Activated naive CD4-positive, alpha-beta T cell treated with anti-CD3 and anti-CD28 coated beads, Interleukin-2, amount 50 U/mL, for 72 hours (primary cell): ENCODE data around the gene SSBP3. TPM values are rescaled to one million over a fixed set of nuclear protein-coding genes. Genes with fewer than 3 reads are reported as not detected.

Experiments
- ATAC-seq, 2 donors: fragments of 150-1000 bp; cut with Tn5 transposase; 2 replicates each; pipeline ENCODE4 v1.10.0; 2021; ENCODE audit warnings: mild to moderate bottlenecking in 2 of 2, moderate library complexity in 2 of 2
- DNase-seq, 2 donors: peaks; one replicate each; pipeline ENCODE4 v3.0.0; 2021 to 2022; ENCODE audit warnings: low spot score in 2 of 2
- H3K27ac Mint-ChIP-seq, 2 donors: one replicate each; pipeline ENCODE4 v1.8.0; 2022; ENCODE audit warnings: mild to moderate bottlenecking in 2 of 2, mixed read lengths in 2 of 2
- H3K36me3 Mint-ChIP-seq, 2 donors: one replicate each; pipeline ENCODE4 v1.8.0; 2022; ENCODE audit warnings: mixed read lengths in 2 of 2
- H3K9me3 Mint-ChIP-seq, 2 donors: one replicate each; pipeline ENCODE4 v1.8.0; 2022; ENCODE audit warnings: mixed read lengths in 2 of 2
- total RNA-seq, 2 donors: library from RNA; stranded (reverse); gene quantifications; one replicate each; pipeline ENCODE4 v1.2.3, GENCODE V29; 2022

Gene SSBP3
- total RNA-seq, 2 donors from 2014 or later = 66.1 to 80.4 TPM

GRCh38 chr1:54188291-54188690, 217.9 kb downstream of the SSBP3 start:
- Mint-ChIP-seq H3K9me3 (no peaks in the 10 kb centered on the region), H3K36me3 (peaks cover 5 to 7% of the 10 kb centered on the region in 2 donors), H3K27ac (no peak overlapping the region)
- ATAC-seq (no peak), DNase-seq (no peak)

GRCh38 chr1:54186056-54186455, 220.1 kb downstream of the SSBP3 start:
- no peak for ATAC-seq
- Mint-ChIP-seq H3K27ac (no peak overlapping the region), H3K9me3 (no peaks in the 10 kb centered on the region), H3K36me3 (peaks cover 5 to 7% of the 10 kb centered on the region in 2 donors)
- no peak for DNase-seq

GRCh38 chr1:54180701-54181360, 225.4 kb downstream of the SSBP3 start:
- DNase-seq (no peak), ATAC-seq (no peak)
- peak overlapping the region in 1 of 2 donors; percentile 44 for H3K27ac Mint-ChIP-seq
- H3K9me3 Mint-ChIP-seq = no peaks in the 10 kb centered on the region
- peaks cover 2% of the 10 kb centered on the region in 2 donors for H3K36me3 Mint-ChIP-seq

- no peak for ATAC-seq
- DNase-seq = no peak
- no peaks in the 10 kb centered on the region for H3K36me3 Mint-ChIP-seq
- H3K27ac Mint-ChIP-seq = no peak overlapping the region
- no peaks in the 10 kb centered on the region for H3K9me3 Mint-ChIP-seq
These were observed 227.7 kb downstream of the SSBP3 start for GRCh38 chr1:54178296-54179070.

- ATAC-seq (no peak), DNase-seq (no peak)
- H3K9me3 Mint-ChIP-seq = no peaks in the 10 kb centered on the region
- peak overlapping the region in 1 of 2 donors; percentile 82 for H3K27ac Mint-ChIP-seq
- H3K36me3 Mint-ChIP-seq = no peaks in the 10 kb centered on the region
These were observed 228.5 kb downstream of the SSBP3 start for GRCh38 chr1:54177726-54178125.

GRCh38 chr1:54176621-54177327, 229.4 kb downstream of the SSBP3 start:
- no peaks in the 10 kb centered on the region for H3K36me3 Mint-ChIP-seq
- ATAC-seq = no peak
- H3K27ac Mint-ChIP-seq = peak overlapping the region in 1 of 2 donors; percentile 77
- H3K9me3 Mint-ChIP-seq = no peaks in the 10 kb centered on the region
- DNase-seq = no peak

Other genes with a start within 250 kb of the SSBP3 start
- 10 to 100 TPM; 11.7 to 12.1 TPM for gene CYB5RL, start 206.4 kb downstream of the SSBP3 start, total RNA-seq
- 100 to 1,000 TPM; 169 to 186 TPM for gene MRPL37, start 206.2 kb downstream of the SSBP3 start, total RNA-seq
- gene ACOT11, start 141.8 kb upstream of the SSBP3 start, total RNA-seq = 1 to 10 TPM; 1.0 to 4.5 TPM
- not detected for gene FAM151A, start 217.1 kb upstream of the SSBP3 start, total RNA-seq
- under 1 TPM; 0.11 to 0.53 TPM for gene MROH7, start 235.4 kb upstream of the SSBP3 start, total RNA-seq